Kidney epithelial cell (primary cell): Measurements from ENCODE around the gene KIFC1. TPM values are rescaled to one million over a fixed set of nuclear protein-coding genes. Genes with fewer than 3 reads are reported as not detected.
A peak's percentile ranks its signal among the peaks of the same experiment; 100 is the strongest.

Source experiments
- DNase-seq: peaks from one replicate; pipeline ENCODE4 v3.0.0-alpha.2; 2010; ENCODE audit warnings: low read depth
- H3K27me3 ChIP-seq: 2 replicates; pipeline ENCODE4 v1.6.0; 2011; ENCODE audit warnings: low read length; ENCODE audit not compliant: control insufficient read depth, insufficient read depth
- H3K36me3 ChIP-seq: 2 replicates; pipeline ENCODE4 v1.5.1; 2011; ENCODE audit warnings: low read length; ENCODE audit not compliant: control insufficient read depth, insufficient read depth
- H3K4me3 ChIP-seq: 2 replicates; pipeline ENCODE4 v1.5.1; 2011; ENCODE audit warnings: low read depth, mild to moderate bottlenecking, control low read depth, low read length
- CTCF ChIP-seq: IDR thresholded peaks from 2 replicates; pipeline ENCODE4 v1.5.1; 2011; ENCODE audit warnings: mild to moderate bottlenecking, moderate library complexity, low read length, control low read depth, inconsistent platforms; ENCODE audit not compliant: insufficient read depth, poor library complexity, severe bottlenecking
- total RNA-seq: library from RNA; depleted of rRNA; stranded (reverse); fragments of >200 nt; gene quantifications from 2 replicates; pipeline ENCODE4 v1.2.3, GENCODE V29; 2015

Gene KIFC1
- total RNA-seq, 1 donor from 2014 or later: 8.4 TPM

GRCh38 chr6:33412140-33413009 lies 20.8 kb downstream of the KIFC1 start:
- no peak for TF ChIP-seq CTCF
- H3K36me3 ChIP-seq: peaks cover 2% of the 10 kb centered on the region
- DNase-seq: no peak
- no peaks in the 10 kb centered on the region for H3K27me3 ChIP-seq
- no peak overlapping the region for H3K4me3 ChIP-seq

DNA sequence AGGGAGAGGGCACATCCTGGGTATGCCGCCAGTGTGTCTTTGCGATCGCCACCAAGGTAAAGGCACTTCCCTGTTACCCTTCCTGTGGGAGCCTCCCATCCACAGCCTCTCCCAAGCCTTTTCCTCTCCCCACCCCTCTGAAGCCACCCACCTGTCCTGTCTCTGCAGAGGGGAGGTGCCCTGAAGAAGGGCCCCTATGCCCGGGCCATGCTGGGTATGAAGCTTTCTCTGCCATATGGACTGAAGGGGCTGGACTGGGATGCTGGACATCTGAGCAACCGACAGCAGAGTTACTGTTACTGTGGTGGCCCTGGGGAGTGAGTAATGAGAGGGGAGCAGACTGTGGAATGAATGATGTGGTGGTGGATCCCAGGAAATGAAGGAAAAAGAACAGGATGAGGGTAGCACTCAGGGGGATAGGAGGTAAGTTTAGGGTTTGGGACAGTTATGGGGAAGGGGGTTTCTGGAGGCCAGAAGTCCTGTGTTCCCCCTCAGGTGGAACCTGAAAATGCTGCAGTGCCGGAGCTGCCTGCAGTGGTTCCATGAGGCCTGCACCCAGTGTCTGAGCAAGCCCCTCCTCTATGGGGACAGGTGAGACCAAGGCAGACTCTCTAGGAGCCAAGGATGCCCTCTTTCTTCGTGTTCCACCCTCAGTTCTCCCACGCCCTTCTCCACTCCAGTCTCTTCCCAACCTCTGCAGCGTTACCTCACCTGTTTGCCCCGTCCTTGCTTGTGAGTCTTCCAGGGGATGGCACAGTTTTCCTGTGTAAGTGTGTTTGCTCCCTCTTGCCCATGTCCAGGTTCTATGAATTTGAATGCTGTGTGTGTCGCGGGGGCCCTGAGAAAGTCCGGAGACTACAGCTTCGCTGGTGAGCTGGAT lies 21.9 kb downstream of the KIFC1 start:
- H3K27me3 ChIP-seq: no peaks in the 10 kb centered on the region
- no peak for TF ChIP-seq CTCF
- peaks cover 2% of the 10 kb centered on the region for H3K36me3 ChIP-seq
- no peak overlapping the region for H3K4me3 ChIP-seq
- DNase-seq: no peak

DNA sequence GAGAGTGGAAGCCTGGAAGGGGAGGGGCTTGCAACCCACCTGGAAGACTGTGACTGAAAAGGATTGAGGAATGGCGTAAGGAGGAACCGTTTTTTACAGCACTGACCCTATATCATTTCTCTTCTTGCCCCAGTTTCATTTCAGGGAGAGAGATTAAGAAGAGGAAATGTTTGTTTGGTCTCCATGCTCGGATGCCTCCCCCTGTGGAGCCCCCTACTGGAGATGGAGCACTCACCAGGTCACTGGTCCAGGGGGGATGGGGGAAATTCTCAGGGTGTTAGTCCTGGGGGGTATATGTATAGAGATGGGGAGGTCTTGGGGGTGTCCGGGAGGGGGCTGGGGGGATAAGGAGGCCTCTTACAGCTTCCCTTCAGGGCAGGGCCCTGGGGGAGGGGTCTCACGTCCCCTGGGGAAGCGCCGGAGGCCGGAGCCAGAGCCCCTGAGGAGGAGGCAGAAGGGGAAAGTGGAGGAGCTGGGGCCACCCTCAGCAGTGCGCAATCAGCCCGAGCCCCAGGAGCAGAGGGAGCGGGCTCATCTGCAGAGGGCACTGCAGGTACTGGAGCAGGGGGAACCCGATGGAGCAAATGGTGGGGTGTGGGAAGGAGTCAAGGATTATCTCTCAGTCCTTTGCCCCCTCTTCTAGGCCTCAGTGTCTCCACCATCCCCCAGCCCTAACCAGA lies 23.1 kb downstream of the KIFC1 start:
- no peaks in the 10 kb centered on the region for H3K27me3 ChIP-seq
- peak; percentile 69 for TF ChIP-seq CTCF
- DNase-seq: no peak
- no peak overlapping the region for H3K4me3 ChIP-seq
- H3K36me3 ChIP-seq: peaks cover 2% of the 10 kb centered on the region

GRCh38 chr6:33415831-33416230 lies 24.2 kb downstream of the KIFC1 start:
- no peak for TF ChIP-seq CTCF
- Histone ChIP-seq H3K27me3 (no peaks in the 10 kb centered on the region), H3K36me3 (peaks cover 2% of the 10 kb centered on the region), H3K4me3 (no peak overlapping the region)
- DNase-seq: no peak

DNA sequence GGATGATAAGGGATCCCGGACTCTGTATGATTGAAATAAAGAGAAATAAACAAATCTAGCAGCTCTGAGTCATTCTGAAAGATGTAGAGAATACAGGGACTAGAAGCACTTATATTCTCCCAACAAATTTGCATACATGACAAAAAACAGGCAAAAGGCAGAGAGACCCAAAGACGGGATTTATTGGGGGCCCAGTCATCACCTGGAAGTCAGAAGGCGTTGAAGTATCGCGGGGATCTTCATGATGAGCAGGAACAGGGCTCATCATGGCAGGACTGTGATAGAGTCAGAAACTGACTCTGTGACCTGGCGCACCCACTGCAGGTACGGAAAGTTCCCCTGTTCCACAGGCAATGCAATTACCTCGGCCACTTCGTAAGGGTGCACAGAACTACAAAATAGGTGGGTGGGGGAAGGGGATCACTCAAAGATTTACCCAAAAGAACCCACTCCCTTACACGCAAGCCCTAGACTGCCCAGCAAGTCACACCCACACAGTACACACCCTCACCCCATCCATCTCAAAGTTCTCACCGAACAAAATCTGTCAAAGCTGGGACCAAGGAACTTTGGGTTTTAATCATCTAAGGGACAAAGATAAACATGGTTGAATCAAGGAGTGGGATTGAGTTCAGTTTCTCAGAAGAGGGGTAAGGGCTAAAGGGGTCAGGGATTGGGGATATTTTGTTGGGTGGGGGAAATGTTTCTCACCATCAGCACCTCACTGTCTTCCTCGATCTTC lies 24.9 kb downstream of the KIFC1 start:
- Histone ChIP-seq H3K4me3 (peak overlapping the region; percentile 79), H3K27me3 (no peaks in the 10 kb centered on the region), H3K36me3 (peaks cover 2% of the 10 kb centered on the region)
- TF ChIP-seq CTCF: no peak
- no peak for DNase-seq
